Measurements from ENCODE around the gene PTPRD.

DNA sequence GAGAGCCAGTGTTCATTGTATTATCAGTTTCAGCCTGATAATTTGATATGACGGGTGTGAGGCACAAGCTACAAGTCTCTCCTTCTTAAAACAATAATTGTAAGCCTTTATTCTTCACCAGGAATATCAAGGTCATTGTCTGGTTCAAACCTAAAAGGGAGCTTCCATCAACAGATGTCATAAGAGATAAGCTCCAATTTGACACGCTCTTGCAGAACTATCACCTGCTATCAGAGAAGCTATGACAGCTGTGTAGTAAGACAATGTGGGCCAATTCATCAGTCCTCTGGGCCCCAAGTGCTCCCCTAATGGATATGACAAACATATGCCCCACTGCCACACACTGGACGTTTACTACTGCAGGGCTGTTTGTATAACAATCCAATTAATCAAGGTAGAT is 1803.1 kb downstream of the PTPRD start:
- TF ChIP-seq, protein P1, sequence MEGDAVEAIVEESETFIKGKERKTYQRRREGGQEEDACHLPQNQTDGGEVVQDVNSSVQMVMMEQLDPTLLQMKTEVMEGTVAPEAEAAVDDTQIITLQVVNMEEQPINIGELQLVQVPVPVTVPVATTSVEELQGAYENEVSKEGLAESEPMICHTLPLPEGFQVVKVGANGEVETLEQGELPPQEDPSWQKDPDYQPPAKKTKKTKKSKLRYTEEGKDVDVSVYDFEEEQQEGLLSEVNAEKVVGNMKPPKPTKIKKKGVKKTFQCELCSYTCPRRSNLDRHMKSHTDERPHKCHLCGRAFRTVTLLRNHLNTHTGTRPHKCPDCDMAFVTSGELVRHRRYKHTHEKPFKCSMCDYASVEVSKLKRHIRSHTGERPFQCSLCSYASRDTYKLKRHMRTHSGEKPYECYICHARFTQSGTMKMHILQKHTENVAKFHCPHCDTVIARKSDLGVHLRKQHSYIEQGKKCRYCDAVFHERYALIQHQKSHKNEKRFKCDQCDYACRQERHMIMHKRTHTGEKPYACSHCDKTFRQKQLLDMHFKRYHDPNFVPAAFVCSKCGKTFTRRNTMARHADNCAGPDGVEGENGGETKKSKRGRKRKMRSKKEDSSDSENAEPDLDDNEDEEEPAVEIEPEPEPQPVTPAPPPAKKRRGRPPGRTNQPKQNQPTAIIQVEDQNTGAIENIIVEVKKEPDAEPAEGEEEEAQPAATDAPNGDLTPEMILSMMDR (conservative IDR thresholded peaks at IDR 0.05 in 1 of 2, IDR thresholded peaks at IDR 0.05 in 1 of 2; ENCODE audit: extremely low read depth in 1 of 2, insufficient read depth in 1 of 2, low read depth in 1 of 2, low read length in 2 of 2): no peak
- no peak for TF ChIP-seq EZH2 (IDR thresholded peaks at IDR 0.05; ENCODE audit: borderline replicate concordance, low read length)
